Breast epithelium (tissue), 4 donors: ENCODE results near the gene RIMKLB. TPM values are rescaled to one million over a fixed set of nuclear protein-coding genes. Genes with fewer than 3 reads are reported as not detected.
"Not testable (repeated sequence)": the region's sequence is repeated elsewhere in the genome, so short reads cannot be mapped to it uniquely, and the experiment has no call there.

Source experiments
- DNase-seq, 2 donors: peaks; one replicate each; pipeline ENCODE4 v3.0.0-alpha.2; 2019; ENCODE audit warnings: low spot score in 2 of 2
- H3K27ac ChIP-seq, 2 donors: fragments of 200-600 bp; sonication (generic) in 1 of 2; one replicate each; pipeline ENCODE4 v1.5.1; 2016 to 2019; ENCODE audit warnings: mild to moderate bottlenecking in 1 of 2
- H3K27me3 ChIP-seq, 2 donors: fragments of 200-600 bp; sonication (generic) in 1 of 2; one replicate each; pipeline versions ENCODE4 v1.5.1 to v1.6.0; 2017 to 2019; ENCODE audit warnings: control low read depth in 1 of 2, mild to moderate bottlenecking in 1 of 2
- H3K36me3 ChIP-seq: fragments of 200-600 bp; one replicate; pipeline ENCODE4 v1.5.1; 2019
- H3K4me1 ChIP-seq, 2 donors: fragments of 200-600 bp; sonication (generic); one replicate each; pipeline ENCODE4 v1.5.1; 2016 to 2019; ENCODE audit warnings: control low read depth in 1 of 2
- H3K4me3 ChIP-seq, 3 donors: fragments of 200-600 bp; sonication (generic); 1 replicate in 2 of 3; 2 replicates in 1 of 3; pipeline ENCODE4 v1.5.1; 2016 to 2019; ENCODE audit warnings: mild to moderate bottlenecking in 3 of 3, moderate library complexity in 2 of 3
- H3K9me3 ChIP-seq, 2 donors: fragments of 200-600 bp; sonication (generic) in 1 of 2; one replicate each; pipeline ENCODE4 v1.5.1; 2016 to 2019; ENCODE audit warnings: control low read depth in 1 of 2
- POLR2A ChIP-seq: fragments of 450-650 bp; IDR thresholded peaks from one replicate; pipeline ENCODE4 v1.6.1; 2016; ENCODE audit warnings: antibody characterized with exemption, mild to moderate bottlenecking, moderate library complexity
- POLR2AphosphoS5 ChIP-seq, 3 donors: sonication (generic); formaldehyde crosslinking; IDR thresholded peaks; one replicate each; pipeline ENCODE4 v1.6.1; 2017; ENCODE audit warnings: antibody characterized with exemption in 3 of 3
- intact Hi-C: fragments of 100-400 bp; cut with DNase I; formaldehyde crosslinking; loops from one replicate; pipeline ENCODE4 v1.15.1; 2023; ENCODE audit warnings: low total_unique reads
- total RNA-seq, 3 donors: library from RNA; depleted of rRNA; stranded (reverse); fragments of >200 nt; gene quantifications; one replicate each; pipeline ENCODE4 v1.1.0, GENCODE V29; 2016
- TF ChIP-seq, protein P1 (sequence below), 3 donors: fragments of 450-650 bp; IDR thresholded peaks; one replicate each; pipeline ENCODE4 v1.5.1; 2016 to 2017; ENCODE audit warnings: antibody characterized with exemption in 3 of 3, mild to moderate bottlenecking in 3 of 3, moderate library complexity in 3 of 3

Gene RIMKLB
- total RNA-seq, 3 donors from 2014 or later, result 42.2 to 52.1 (median 51.5) TPM

DNA sequence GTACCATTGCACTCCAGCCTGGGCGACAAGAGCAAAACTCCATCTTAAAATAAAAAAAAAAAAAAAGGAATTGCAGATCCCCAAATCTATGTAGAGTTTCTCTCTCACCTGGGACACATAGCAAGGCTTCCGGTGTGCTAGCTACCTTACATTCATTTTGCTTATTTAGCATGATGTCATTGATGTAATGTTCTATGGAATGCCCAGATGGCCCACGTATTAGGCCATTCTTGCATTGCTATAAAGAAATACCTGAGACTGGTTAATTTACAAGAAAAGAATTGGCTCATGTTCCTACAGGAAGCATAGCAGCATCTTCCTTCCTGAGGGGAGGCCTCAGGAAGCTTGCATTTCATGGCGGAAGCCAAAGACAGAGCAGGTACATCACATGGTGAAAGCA lies 87.7 kb downstream of the RIMKLB start:
- Histone ChIP-seq H3K4me1 (no peaks in the 10 kb centered on the region), H3K4me3 (no peak overlapping the region), H3K9me3 (no peaks in the 10 kb centered on the region), H3K27me3 (no peaks in the 10 kb centered on the region), H3K27ac (no peak overlapping the region), H3K36me3 (no peaks in the 10 kb centered on the region)
- intact Hi-C loops, result no loop called here
- DNase-seq, result no peak
- TF ChIP-seq, protein P1, sequence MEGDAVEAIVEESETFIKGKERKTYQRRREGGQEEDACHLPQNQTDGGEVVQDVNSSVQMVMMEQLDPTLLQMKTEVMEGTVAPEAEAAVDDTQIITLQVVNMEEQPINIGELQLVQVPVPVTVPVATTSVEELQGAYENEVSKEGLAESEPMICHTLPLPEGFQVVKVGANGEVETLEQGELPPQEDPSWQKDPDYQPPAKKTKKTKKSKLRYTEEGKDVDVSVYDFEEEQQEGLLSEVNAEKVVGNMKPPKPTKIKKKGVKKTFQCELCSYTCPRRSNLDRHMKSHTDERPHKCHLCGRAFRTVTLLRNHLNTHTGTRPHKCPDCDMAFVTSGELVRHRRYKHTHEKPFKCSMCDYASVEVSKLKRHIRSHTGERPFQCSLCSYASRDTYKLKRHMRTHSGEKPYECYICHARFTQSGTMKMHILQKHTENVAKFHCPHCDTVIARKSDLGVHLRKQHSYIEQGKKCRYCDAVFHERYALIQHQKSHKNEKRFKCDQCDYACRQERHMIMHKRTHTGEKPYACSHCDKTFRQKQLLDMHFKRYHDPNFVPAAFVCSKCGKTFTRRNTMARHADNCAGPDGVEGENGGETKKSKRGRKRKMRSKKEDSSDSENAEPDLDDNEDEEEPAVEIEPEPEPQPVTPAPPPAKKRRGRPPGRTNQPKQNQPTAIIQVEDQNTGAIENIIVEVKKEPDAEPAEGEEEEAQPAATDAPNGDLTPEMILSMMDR (IDR thresholded peaks at IDR 0.05), result no peak
- TF ChIP-seq POLR2A (no peak), POLR2AphosphoS5 (IDR thresholded peaks at IDR 0.05) (no peak)

DNA sequence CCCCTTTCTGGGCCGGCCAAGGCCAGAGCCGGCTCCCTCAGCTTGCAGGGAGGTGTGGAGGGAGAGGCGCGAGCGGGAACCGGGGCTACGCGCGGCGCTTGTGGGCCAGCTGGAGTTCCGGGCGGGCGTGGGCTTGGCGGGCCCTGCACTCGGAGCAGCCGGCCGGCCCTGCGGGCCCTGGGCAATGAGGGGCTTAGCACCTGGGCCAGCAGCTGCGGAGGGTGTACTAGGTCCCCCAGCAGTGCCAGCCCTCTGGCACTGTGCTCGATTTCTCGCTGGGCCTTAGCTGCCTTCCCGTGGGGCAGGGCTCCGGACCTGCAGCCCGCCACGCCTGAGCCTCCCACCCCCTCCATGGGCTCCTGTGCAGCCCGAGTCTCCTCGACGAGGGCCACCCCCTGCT lies 89.4 kb downstream of the RIMKLB start:
- H3K4me1 ChIP-seq, intact Hi-C loops, H3K27me3 ChIP-seq, H3K4me3 ChIP-seq, DNase-seq, H3K9me3 ChIP-seq, H3K36me3 ChIP-seq, H3K27ac ChIP-seq: not testable (repeated sequence)

DNA sequence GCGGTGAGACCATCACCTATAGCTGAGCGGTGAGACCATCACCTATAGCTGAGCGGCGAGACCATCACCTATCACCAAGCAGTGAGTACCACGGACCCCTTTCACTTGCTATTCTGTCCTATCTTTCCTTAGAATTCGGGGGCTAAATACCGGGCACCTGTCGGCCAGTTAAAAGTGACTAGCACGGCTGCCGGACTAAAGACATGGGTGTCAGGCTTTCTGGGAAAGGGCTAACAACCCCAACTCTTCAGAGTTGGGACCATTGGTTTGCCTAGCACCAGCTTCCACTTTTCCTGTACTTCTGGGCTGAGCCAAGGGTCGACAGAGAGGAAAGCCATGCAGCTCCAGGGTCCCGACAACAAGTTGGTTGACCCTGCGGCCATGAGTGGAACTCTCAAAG lies 90.9 kb downstream of the RIMKLB start:
- H3K27me3 ChIP-seq, intact Hi-C loops, DNase-seq, H3K27ac ChIP-seq, H3K4me1 ChIP-seq, H3K36me3 ChIP-seq, H3K9me3 ChIP-seq: not testable (repeated sequence)
- H3K4me3 ChIP-seq, result peak overlapping the region in 1 of 3 donors; percentile 7

DNA sequence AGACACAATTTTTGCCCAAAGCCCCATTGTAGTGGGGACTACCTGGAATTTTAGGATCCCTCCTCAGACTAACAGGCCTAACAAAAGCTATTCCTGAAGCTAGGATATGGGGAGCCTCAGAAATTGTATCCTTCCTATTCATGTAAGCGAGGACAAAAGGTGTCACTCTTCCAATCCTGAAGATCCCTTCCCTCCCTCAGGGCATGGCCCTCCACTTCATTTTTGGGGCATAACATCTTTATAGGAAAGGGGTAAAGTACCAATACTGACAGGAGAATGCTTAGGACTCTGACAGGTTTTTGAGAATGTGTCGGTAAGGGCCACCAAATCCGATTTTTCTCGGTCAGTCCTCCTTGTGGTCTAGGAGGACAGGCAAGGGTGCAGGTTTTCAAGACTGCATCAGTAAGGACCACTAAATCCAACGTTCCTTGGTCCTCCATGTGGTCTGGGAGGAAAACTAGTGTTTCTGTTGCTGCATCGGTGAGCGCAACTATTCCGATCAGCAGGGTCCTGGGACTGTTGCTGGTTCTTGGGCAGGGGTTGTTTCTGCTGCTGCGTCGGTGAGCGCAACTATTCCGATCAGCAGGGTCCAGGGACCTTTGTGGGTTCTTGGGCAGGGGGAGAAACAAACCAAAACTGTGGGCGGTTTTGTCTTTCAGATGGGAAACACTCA lies 91.7 kb downstream of the RIMKLB start:
- DNase-seq, H3K27me3 ChIP-seq, intact Hi-C loops, H3K4me3 ChIP-seq, H3K36me3 ChIP-seq, H3K4me1 ChIP-seq, H3K27ac ChIP-seq, H3K9me3 ChIP-seq: not testable (repeated sequence)

DNA sequence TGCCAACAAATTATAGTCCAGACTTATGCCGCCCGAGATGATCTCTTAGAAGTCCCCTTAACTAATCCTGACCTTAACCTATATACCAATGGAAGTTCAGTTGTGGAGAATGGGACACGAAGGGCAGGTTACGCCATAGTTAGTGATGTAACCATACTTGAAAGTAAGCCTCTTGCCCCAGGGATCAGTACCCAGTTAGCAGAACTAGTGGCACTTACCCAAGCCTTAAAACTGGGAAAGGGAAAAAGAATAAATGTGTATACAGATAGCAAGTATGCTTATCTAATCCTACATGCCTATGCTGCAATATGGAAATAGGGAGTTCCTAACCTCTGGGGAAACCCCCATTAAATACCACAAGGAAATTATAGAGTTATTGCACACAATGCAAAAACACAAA lies 95.4 kb downstream of the RIMKLB start:
- intact Hi-C loops, H3K9me3 ChIP-seq, H3K4me3 ChIP-seq, H3K4me1 ChIP-seq, H3K27ac ChIP-seq, H3K27me3 ChIP-seq, DNase-seq, H3K36me3 ChIP-seq: not testable (repeated sequence)

DNA sequence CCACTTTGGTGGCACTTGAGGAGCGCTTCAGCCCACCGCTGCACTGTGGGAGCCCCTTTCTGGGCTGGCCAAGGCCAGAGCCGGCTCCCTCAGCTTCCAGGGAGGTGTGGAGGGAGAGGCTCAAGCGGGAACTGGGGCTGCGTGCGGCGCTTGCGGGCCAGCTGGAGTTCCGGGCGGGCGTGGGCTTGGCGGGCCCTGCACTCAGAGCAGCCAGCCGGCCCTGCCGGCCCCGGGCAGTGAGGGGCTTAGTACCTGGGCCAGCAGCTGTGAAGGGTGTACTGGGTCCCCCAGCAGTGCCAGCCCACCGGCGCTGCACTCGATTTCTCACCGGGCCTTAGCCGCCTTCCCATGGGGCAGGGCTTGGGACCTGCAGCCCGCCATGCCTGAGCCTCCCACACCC lies 96.8 kb downstream of the RIMKLB start:
- H3K4me3 ChIP-seq, H3K27ac ChIP-seq, H3K36me3 ChIP-seq, H3K4me1 ChIP-seq, intact Hi-C loops, DNase-seq, H3K9me3 ChIP-seq, H3K27me3 ChIP-seq: not testable (repeated sequence)

DNA sequence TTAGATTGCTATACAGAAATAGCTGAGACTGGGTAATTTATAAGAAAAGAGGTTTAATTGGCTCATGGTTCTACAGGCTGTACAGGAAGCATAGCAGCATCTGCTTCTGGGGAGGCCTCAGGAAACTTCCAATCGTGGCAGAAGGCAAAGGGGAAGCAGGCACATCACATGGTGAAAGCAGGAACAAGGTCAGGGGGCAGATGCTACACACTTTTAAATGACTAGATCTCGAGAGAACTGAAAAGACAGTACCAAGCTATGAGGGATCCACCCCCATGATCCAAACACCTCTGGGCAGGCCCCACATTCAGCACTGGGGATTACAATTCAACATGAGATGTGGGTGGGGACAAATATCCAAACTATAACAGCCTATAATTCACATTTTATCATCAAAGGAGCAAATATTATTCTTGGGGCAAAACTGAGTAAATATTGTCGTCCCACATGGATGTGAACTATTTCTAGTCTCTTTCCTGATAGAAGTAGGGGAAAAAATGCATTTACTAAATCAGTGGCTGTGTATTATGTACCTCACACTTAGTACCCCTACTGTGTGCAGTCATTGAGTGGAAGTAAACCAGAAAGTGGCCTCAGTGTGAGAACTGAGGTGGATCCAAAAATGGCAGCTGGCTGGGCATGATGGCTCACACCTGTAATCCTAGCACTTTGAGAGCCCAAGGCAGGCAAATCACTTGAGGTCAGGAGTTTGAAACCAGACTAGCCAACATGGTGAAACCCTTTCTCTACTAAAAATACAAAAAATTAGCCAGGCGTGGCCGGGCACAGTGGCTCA lies 99.2 kb downstream of the RIMKLB start:
- no peak for DNase-seq
- intact Hi-C loops, result no loop called here
- Histone ChIP-seq H3K27me3 (no peaks in the 10 kb centered on the region), H3K4me1 (no peaks in the 10 kb centered on the region), H3K9me3 (peaks cover 0 to 5% of the 10 kb centered on the region in 2 donors), H3K4me3 (no peak overlapping the region), H3K27ac (no peak overlapping the region), H3K36me3 (no peaks in the 10 kb centered on the region)
- TF ChIP-seq POLR2AphosphoS5 (IDR thresholded peaks at IDR 0.05), result no peak
- TF ChIP-seq, protein P1 (IDR thresholded peaks at IDR 0.05), result no peak
- no peak for TF ChIP-seq POLR2A

DNA sequence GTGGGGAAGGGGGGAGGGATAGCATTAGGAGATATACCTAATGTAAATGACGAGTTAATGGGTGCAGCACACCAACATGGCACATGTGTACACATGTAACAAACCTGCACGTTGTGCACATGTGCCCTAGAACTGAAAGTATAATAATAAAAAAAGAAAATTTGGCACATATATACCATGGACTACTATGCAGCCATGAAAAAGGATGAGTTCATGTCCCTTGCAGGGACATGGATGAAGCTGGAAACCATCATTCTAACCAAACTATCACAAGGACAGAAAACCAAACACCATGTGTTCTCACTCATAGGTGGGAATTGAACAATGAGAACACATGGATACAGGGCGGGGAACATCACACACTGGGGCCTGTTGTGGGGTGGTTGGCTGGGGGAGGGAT lies 103.4 kb downstream of the RIMKLB start:
- H3K36me3 ChIP-seq, H3K4me3 ChIP-seq, H3K27ac ChIP-seq, H3K27me3 ChIP-seq, DNase-seq, H3K9me3 ChIP-seq, H3K4me1 ChIP-seq, intact Hi-C loops: not testable (repeated sequence)

DNA sequence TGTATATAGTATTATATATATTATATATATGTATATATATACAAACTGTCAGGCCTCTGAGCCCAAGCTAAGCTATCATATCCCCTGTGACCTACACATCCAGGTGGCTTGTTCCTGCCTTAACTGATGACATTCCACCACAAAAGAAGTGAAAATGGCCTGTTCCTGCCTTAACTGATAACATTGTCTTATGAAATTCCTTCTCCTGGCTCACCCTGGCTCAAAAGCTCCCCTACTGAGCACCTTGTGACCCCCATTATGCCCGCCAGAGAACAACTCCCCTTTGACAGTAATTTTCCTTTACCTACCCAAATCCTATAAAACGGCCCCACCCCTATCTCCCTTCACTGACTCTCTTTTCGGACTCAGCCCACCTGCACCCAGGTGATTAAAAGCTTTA lies 107.0 kb downstream of the RIMKLB start:
- H3K36me3 ChIP-seq, H3K4me3 ChIP-seq, intact Hi-C loops, H3K4me1 ChIP-seq, H3K9me3 ChIP-seq, DNase-seq, H3K27ac ChIP-seq, H3K27me3 ChIP-seq: not testable (repeated sequence)

DNA sequence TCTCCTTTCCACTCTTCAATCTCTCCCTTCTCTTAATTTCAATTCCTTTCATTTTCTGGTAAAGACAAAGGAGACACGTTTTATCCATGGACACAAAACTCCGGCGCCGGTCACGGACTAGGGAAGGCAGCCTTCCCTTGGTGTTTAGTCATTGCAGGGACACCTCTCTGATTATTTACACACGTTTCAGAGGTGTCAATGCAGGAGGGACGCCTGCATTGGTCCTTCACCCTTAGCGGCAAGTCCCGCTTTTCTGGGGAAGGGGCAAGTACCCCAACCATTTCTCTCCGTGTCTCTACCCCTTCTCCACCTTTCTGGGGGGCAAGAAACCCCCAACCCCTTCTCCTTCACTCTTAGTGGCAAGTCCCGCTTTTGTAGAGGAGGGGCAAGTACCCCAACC lies 107.7 kb downstream of the RIMKLB start:
- H3K36me3 ChIP-seq, H3K9me3 ChIP-seq, DNase-seq, H3K27ac ChIP-seq, intact Hi-C loops, H3K27me3 ChIP-seq, H3K4me1 ChIP-seq, H3K4me3 ChIP-seq: not testable (repeated sequence)

DNA sequence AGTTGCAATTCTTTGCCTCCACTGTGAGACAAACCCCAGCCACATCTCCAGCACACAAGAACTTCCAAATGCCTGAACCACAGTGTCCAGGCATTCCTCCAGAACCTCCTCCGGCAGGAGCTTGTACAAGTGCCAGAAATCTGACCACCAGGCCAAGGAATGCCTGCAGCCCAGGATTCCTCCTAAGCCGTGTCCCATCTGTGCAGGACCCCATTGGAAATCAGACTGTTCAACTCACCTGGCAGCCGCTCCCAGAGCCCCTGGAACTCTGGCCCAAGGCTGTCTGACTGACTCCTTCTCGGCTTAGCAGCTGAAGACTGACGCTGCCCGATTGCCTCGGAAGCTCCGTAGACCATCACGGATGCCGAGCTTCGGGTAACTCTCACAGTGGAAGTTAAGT lies 109.3 kb downstream of the RIMKLB start:
- H3K4me3 ChIP-seq, intact Hi-C loops, H3K36me3 ChIP-seq, H3K4me1 ChIP-seq, H3K27me3 ChIP-seq, H3K27ac ChIP-seq, H3K9me3 ChIP-seq: not testable (repeated sequence)
- peak in 1 of 2 donors; percentile 22 for DNase-seq
